Measurements from ENCODE around the gene SAP25.
"Not testable (repeated sequence)": the region's sequence is repeated elsewhere in the genome, so short reads cannot be mapped to it uniquely, and the experiment has no call there.

- TF ChIP-seq FOXA1 (IDR thresholded peaks at IDR 0.05); FOXK2 (IDR thresholded peaks at IDR 0.05); ZNF384 (IDR thresholded peaks at IDR 0.05); HDGF (IDR thresholded peaks at IDR 0.05; ENCODE audit: borderline replicate concordance); BHLHE40 (IDR thresholded peaks at IDR 0.05; ENCODE audit: borderline replicate concordance): not testable (repeated sequence)
Observed at GRCh38 chr7:100548446-100548845, 25.3 kb downstream of the SAP25 start.

Measured in HEK293T (cell line).